Ishikawa (cell line): ENCODE measurements around the gene KRTAP10-8.

Experiments used
- CEBPB ChIP-seq: IDR thresholded peaks from 2 replicates; pipeline ENCODE4 v1.6.1; 2012
- CREB1 ChIP-seq: IDR thresholded peaks from 2 replicates; pipeline ENCODE4 v1.6.1; 2012; ENCODE audit warnings: low read depth
- EGR1 ChIP-seq: IDR thresholded peaks from 2 replicates; pipeline ENCODE4 v1.6.1; 2012
- EP300 ChIP-seq: IDR thresholded peaks from 2 replicates; pipeline ENCODE4 v1.6.1; 2012; ENCODE audit warnings: borderline replicate concordance
- FOXM1 ChIP-seq: IDR thresholded peaks from 2 replicates; pipeline ENCODE4 v1.6.1; 2012; ENCODE audit warnings: low read depth, borderline replicate concordance
- MAX ChIP-seq: IDR thresholded peaks from 2 replicates; pipeline ENCODE4 v1.6.1; 2012
- NFIC ChIP-seq: IDR thresholded peaks from 2 replicates; pipeline ENCODE4 v1.6.1; 2012
- RAD21 ChIP-seq: IDR thresholded peaks from 2 replicates; pipeline ENCODE4 v1.6.1; 2012; ENCODE audit warnings: low read depth
- REST ChIP-seq: IDR thresholded peaks from 2 replicates; pipeline ENCODE4 v1.6.1; 2012; ENCODE audit warnings: low read depth, mild to moderate bottlenecking
- TAF1 ChIP-seq: IDR thresholded peaks from 2 replicates; pipeline ENCODE4 v1.6.1; 2012; ENCODE audit warnings: low read depth, mild to moderate bottlenecking
- TCF12 ChIP-seq: IDR thresholded peaks from 2 replicates; pipeline ENCODE4 v1.6.1; 2012; ENCODE audit warnings: low read depth
- TEAD4 ChIP-seq: IDR thresholded peaks from 2 replicates; pipeline ENCODE4 v1.6.1; 2012
- USF1 ChIP-seq: IDR thresholded peaks from 2 replicates; pipeline ENCODE4 v1.6.1; 2012
- YY1 ChIP-seq: IDR thresholded peaks from 2 replicates; pipeline ENCODE4 v1.6.1; 2012; ENCODE audit warnings: low read depth
- ZBTB7A ChIP-seq: IDR thresholded peaks from 2 replicates; pipeline ENCODE4 v1.6.1; 2012; ENCODE audit warnings: low read depth

Gene KRTAP10-8

GRCh38 chr21:44582055-44582454 is 29.8 kb upstream of the KRTAP10-8 start:
- TF ChIP-seq YY1 (no peak), CEBPB (no peak), EP300 (no peak)

- TF ChIP-seq TEAD4 (no peak), ZBTB7A (no peak), TAF1 (no peak), TCF12 (no peak), RAD21 (no peak), CREB1 (no peak), EP300 (no peak), FOXM1 (no peak), YY1 (no peak), REST (no peak)
These were observed 28.6 kb upstream of the KRTAP10-8 start for GRCh38 chr21:44583089-44583799.

GRCh38 chr21:44583800-44584147 is 28.1 kb upstream of the KRTAP10-8 start:
- no peak for TF ChIP-seq ZBTB7A
- TF ChIP-seq TCF12: no peak
- no peak for TF ChIP-seq REST
- TF ChIP-seq FOXM1: no peak
- TF ChIP-seq TEAD4: no peak
- no peak for TF ChIP-seq NFIC

- TF ChIP-seq EGR1: no peak
- no peak for TF ChIP-seq FOXM1
- TF ChIP-seq YY1: no peak
- no peak for TF ChIP-seq ZBTB7A
- TF ChIP-seq EP300: no peak
- TF ChIP-seq RAD21: no peak
- no peak for TF ChIP-seq TEAD4
- no peak for TF ChIP-seq REST
- TF ChIP-seq TAF1: no peak
- no peak for TF ChIP-seq TCF12
- TF ChIP-seq CEBPB: no peak
- TF ChIP-seq USF1: no peak
- no peak for TF ChIP-seq MAX
- TF ChIP-seq CREB1: no peak
These were observed 26.0 kb upstream of the KRTAP10-8 start for GRCh38 chr21:44585892-44586291.

GRCh38 chr21:44589094-44589493 is 22.8 kb upstream of the KRTAP10-8 start:
- TF ChIP-seq CREB1: no peak
- TF ChIP-seq YY1: no peak
- no peak for TF ChIP-seq USF1
- TF ChIP-seq TCF12: no peak
- no peak for TF ChIP-seq EGR1
